ENCODE measurements around the gene EHD3.

- no peak for TF ChIP-seq USF2 (IDR thresholded peaks at IDR 0.05; ENCODE audit: low read length)
- TF ChIP-seq BACH1 (IDR thresholded peaks at IDR 0.05; ENCODE audit: low read length) = no peak
- no peak for TF ChIP-seq POLR2AphosphoS5 (IDR thresholded peaks at IDR 0.05; ENCODE audit: low read depth, low read length)
- TF ChIP-seq POLR2A (IDR thresholded peaks at IDR 0.05; ENCODE audit: control extremely low read depth in 1 of 2, low read depth in 2 of 2, low read length in 2 of 2) = no peak
These were observed 62.8 kb downstream of the EHD3 start for GRCh38 chr2:31296641-31297287.

Data from H1 (cell line).